ENCODE data around the gene C6orf118. TPM values are rescaled to one million over a fixed set of nuclear protein-coding genes. Genes with fewer than 3 reads are reported as not detected.

The C6orf118 gene
- total and polyA plus RNA-seq, 2 experiments from 2014 or later = not detected

GRCh38 chr6:165245287-165245686 is 64.1 kb downstream of the C6orf118 start:
- no peak for TF ChIP-seq EZH2phosphoT487 (IDR thresholded peaks at IDR 0.05; ENCODE audit: insufficient read depth, low read depth)
- no peak for TF ChIP-seq EZH2 (IDR thresholded peaks at IDR 0.05; ENCODE audit: insufficient read depth, poor library complexity, severe bottlenecking)
- Histone ChIP-seq H3K9me3 (ENCODE audit: low read depth) (no peaks in the 10 kb centered on the region), H3K4me2 (ENCODE audit: unreplicated experiment) (peak overlapping the region; percentile 35), H3K4me1 (ENCODE audit: insufficient read depth) (peaks cover 20% of the 10 kb centered on the region), H3F3A (ENCODE audit: insufficient read depth) (peaks cover 7% of the 10 kb centered on the region; the same call in 1 of the 2 replicates), H3K9me2 (ENCODE audit: insufficient read depth) (no peaks in the 10 kb centered on the region), H3K4me3 (no peak overlapping the region), H3K9ac (peak overlapping the region; percentile 26), H2AFZ (peak overlapping the region; percentile 79), H3K36me3 (ENCODE audit: low read depth) (no peaks in the 10 kb centered on the region), H3K79me2 (ENCODE audit: insufficient read depth) (no peaks in the 10 kb centered on the region), H3K27ac (no peak overlapping the region), H4K20me1 (ENCODE audit: insufficient read depth) (no peaks in the 10 kb centered on the region), H3K27me3 (replicated peaks; ENCODE audit: insufficient read depth) (no peaks in the 10 kb centered on the region; the same call in 1 of the 2 replicates)
- peak; percentile 74 for DNase-seq
- in situ Hi-C loops (cut with MboI) = loop anchor here (25.0 kb wide), 2 partner anchors 333 to 1683 kb away; no protein-coding TSS in a partner anchor
- WGBS, 2 experiments (ENCODE audit: low coverage in 1 of 2, low lambda C conversion rate in 2 of 2, missing lambda C conversion rate in 2 of 2) = 5 to 9% methylated on average over 4 of the region's 4 CpGs

- in situ Hi-C loops (cut with MboI) = loop anchor here (25.0 kb wide), 2 partner anchors 332 to 1682 kb away; no protein-coding TSS in a partner anchor
- H3K4me3 ChIP-seq = no peak overlapping the region
- H3K9ac ChIP-seq = peak overlapping the region; percentile 26
- H3K9me3 ChIP-seq (ENCODE audit: low read depth) = no peaks in the 10 kb centered on the region
- H4K20me1 ChIP-seq (ENCODE audit: insufficient read depth) = no peaks in the 10 kb centered on the region
- peaks cover 7% of the 10 kb centered on the region; the same call in 1 of the 2 replicates for H3F3A ChIP-seq (ENCODE audit: insufficient read depth)
- H3K36me3 ChIP-seq (ENCODE audit: low read depth) = no peaks in the 10 kb centered on the region
- H3K27ac ChIP-seq = no peak overlapping the region
- peak overlapping the region; percentile 79 for H2AFZ ChIP-seq
- no peaks in the 10 kb centered on the region for H3K9me2 ChIP-seq (ENCODE audit: insufficient read depth)
- no peaks in the 10 kb centered on the region for H3K27me3 ChIP-seq (replicated peaks; ENCODE audit: insufficient read depth)
- peaks cover 20% of the 10 kb centered on the region for H3K4me1 ChIP-seq (ENCODE audit: insufficient read depth)
- DNase-seq = no peak
- no peak for TF ChIP-seq EZH2phosphoT487 (IDR thresholded peaks at IDR 0.05; ENCODE audit: insufficient read depth, low read depth)
- TF ChIP-seq EZH2 (IDR thresholded peaks at IDR 0.05; ENCODE audit: insufficient read depth, poor library complexity, severe bottlenecking) = no peak
- H3K4me2 ChIP-seq (ENCODE audit: unreplicated experiment) = peak overlapping the region; percentile 35
- no peaks in the 10 kb centered on the region for H3K79me2 ChIP-seq (ENCODE audit: insufficient read depth)
- 79 to 81% methylated on average over 12 of the region's 12 CpGs for WGBS, 2 experiments (ENCODE audit: low coverage in 1 of 2, low lambda C conversion rate in 2 of 2, missing lambda C conversion rate in 2 of 2)
Measured at GRCh38 chr6:165244524-165245247, 64.7 kb downstream of the C6orf118 start.

- Histone ChIP-seq H3K27ac (no peak overlapping the region), H3K9me2 (ENCODE audit: insufficient read depth) (no peaks in the 10 kb centered on the region), H3K27me3 (replicated peaks; ENCODE audit: insufficient read depth) (no peaks in the 10 kb centered on the region), H3K4me1 (ENCODE audit: insufficient read depth) (peaks cover 20% of the 10 kb centered on the region), H3K4me2 (ENCODE audit: unreplicated experiment) (no peak overlapping the region), H2AFZ (no peak overlapping the region), H3K36me3 (ENCODE audit: low read depth) (no peaks in the 10 kb centered on the region), H3K79me2 (ENCODE audit: insufficient read depth) (no peaks in the 10 kb centered on the region), H3F3A (ENCODE audit: insufficient read depth) (peaks cover 7% of the 10 kb centered on the region; the same call in 1 of the 2 replicates), H3K4me3 (no peak overlapping the region), H3K9ac (no peak overlapping the region), H4K20me1 (ENCODE audit: insufficient read depth) (no peaks in the 10 kb centered on the region), H3K9me3 (ENCODE audit: low read depth) (no peaks in the 10 kb centered on the region)
- TF ChIP-seq EZH2 (IDR thresholded peaks at IDR 0.05; ENCODE audit: insufficient read depth, poor library complexity, severe bottlenecking) (no peak), EZH2phosphoT487 (IDR thresholded peaks at IDR 0.05; ENCODE audit: insufficient read depth, low read depth) (no peak)
- 94 to 95% methylated on average over 5 of the region's 5 CpGs for WGBS, 2 experiments (ENCODE audit: low coverage in 1 of 2, low lambda C conversion rate in 2 of 2, missing lambda C conversion rate in 2 of 2)
- no peak for DNase-seq
- in situ Hi-C loops (cut with MboI) = loop anchor here (25.0 kb wide), 2 partner anchors 332 to 1682 kb away; no protein-coding TSS in a partner anchor
Measured at GRCh38 chr6:165243801-165244200, 65.6 kb downstream of the C6orf118 start.

- TF ChIP-seq EZH2phosphoT487 (IDR thresholded peaks at IDR 0.05; ENCODE audit: insufficient read depth, low read depth) (no peak), EZH2 (IDR thresholded peaks at IDR 0.05; ENCODE audit: insufficient read depth, poor library complexity, severe bottlenecking) (no peak)
- DNase-seq = no peak
- no peaks in the 10 kb centered on the region for H3K9me2 ChIP-seq (ENCODE audit: insufficient read depth)
- in situ Hi-C loops (cut with MboI) = loop anchor here (25.0 kb wide), 2 partner anchors 324 to 1674 kb away; no protein-coding TSS in a partner anchor
- H3K4me2 ChIP-seq (ENCODE audit: unreplicated experiment) = no peak overlapping the region
- H3K27me3 ChIP-seq (replicated peaks; ENCODE audit: insufficient read depth) = no peaks in the 10 kb centered on the region
- no peak overlapping the region for H3K9ac ChIP-seq
- 75 to 100% methylated on average over 1 of the region's 1 CpG for WGBS, 2 experiments (ENCODE audit: low coverage in 1 of 2, low lambda C conversion rate in 2 of 2, missing lambda C conversion rate in 2 of 2)
- H4K20me1 ChIP-seq (ENCODE audit: insufficient read depth) = no peaks in the 10 kb centered on the region
- H3K4me3 ChIP-seq = no peak overlapping the region
- H3K79me2 ChIP-seq (ENCODE audit: insufficient read depth) = no peaks in the 10 kb centered on the region
- H3K9me3 ChIP-seq (ENCODE audit: low read depth) = no peaks in the 10 kb centered on the region
- peaks cover 10% of the 10 kb centered on the region for H3K4me1 ChIP-seq (ENCODE audit: insufficient read depth)
- no peak overlapping the region for H2AFZ ChIP-seq
- no peaks in the 10 kb centered on the region for H3K36me3 ChIP-seq (ENCODE audit: low read depth)
- peaks cover 8% of the 10 kb centered on the region; the same call in 1 of the 2 replicates for H3F3A ChIP-seq (ENCODE audit: insufficient read depth)
- H3K27ac ChIP-seq = no peak overlapping the region
Measured at GRCh38 chr6:165236326-165236725, 73.1 kb downstream of the C6orf118 start.

All from GM23248 (cell line).